PC-3 (cell line): ENCODE results near the gene ZNF30. TPM values are rescaled to one million over a fixed set of nuclear protein-coding genes. Genes with fewer than 3 reads are reported as not detected.
A peak's percentile ranks its signal among the peaks of the same experiment; 100 is the strongest.

Experiments
- ATAC-seq: fragments of 200-7000 bp; cut with Tn5 transposase; 2 replicates; pipeline ENCODE4 v1.9.1; 2020; ENCODE audit warnings: mild to moderate bottlenecking, moderate library complexity
- Bru-seq: library from RNA; stranded (reverse); fragments of 400-500 nt; gene quantifications from one replicate; lab custom pipeline; 2021; lab: Mats Ljungman, UMichigan
- BruChase-seq, 2 experiments: library from RNA; stranded (reverse); fragments of 400-500 nt; gene quantifications; one replicate each; lab custom pipeline; 2021; lab: Mats Ljungman, UMichigan
- BruUV-seq: library from RNA; stranded (reverse); fragments of 400-500 nt; replicated peaks from 2 replicates; lab custom pipeline; 2021; lab: Mats Ljungman, UMichigan
- CTCF ChIA-PET: fragments of 300-600 bp; sonication (Branson Sonifier 250); formaldehyde crosslinking; loops from one replicate; lab custom pipeline; 2022; ENCODE audit warnings: antibody characterized with exemption; lab: Charles Lee
- POLR2A ChIA-PET: fragments of 300-600 bp; sonication (Branson Sonifier 250); formaldehyde crosslinking; loops from one replicate; lab custom pipeline; 2022; ENCODE audit warnings: antibody characterized with exemption; ENCODE audit not compliant: unreplicated experiment; lab: Charles Lee
- DNase-seq: peaks from one replicate; pipeline ENCODE4 v3.0.0-alpha.2; 2015
- H2AFZ ChIP-seq: fragments of 300-600 bp; sonication (generic); 2 replicates; pipeline ENCODE4 v1.6.0; 2016; ENCODE audit warnings: antibody characterized with exemption, low read length
- H3F3A ChIP-seq: fragments of 300-600 bp; sonication (generic); one replicate; pipeline ENCODE4 v1.6.0; 2017; ENCODE audit warnings: antibody characterized with exemption, low read length, control low read depth, mild to moderate bottlenecking; ENCODE audit not compliant: unreplicated experiment
- H3K27ac ChIP-seq: fragments of 300-600 bp; sonication (generic); 2 replicates; pipeline ENCODE4 v1.5.1; 2016; ENCODE audit warnings: mild to moderate bottlenecking, low read length
- H3K27me3 ChIP-seq: fragments of 300-600 bp; sonication (generic); 2 replicates; pipeline ENCODE4 v1.6.1; 2016; ENCODE audit warnings: low read length, mixed read lengths
- H3K36me3 ChIP-seq: fragments of 300-600 bp; sonication (generic); 2 replicates; pipeline ENCODE4 v1.6.1; 2016; ENCODE audit warnings: low read depth, mixed run types, low read length, mixed read lengths
- H3K4me1 ChIP-seq: fragments of 300-600 bp; sonication (generic); 2 replicates; pipeline ENCODE4 v1.5.1; 2016; ENCODE audit warnings: low read length; ENCODE audit not compliant: insufficient read depth
- H3K4me2 ChIP-seq: fragments of 300-600 bp; sonication (generic); 2 replicates; pipeline ENCODE4 v1.6.0; 2016; ENCODE audit warnings: low read length
- H3K4me3 ChIP-seq: fragments of 300-600 bp; sonication (generic); 2 replicates; pipeline ENCODE4 v1.5.1; 2016; ENCODE audit warnings: mild to moderate bottlenecking, low read length, mixed read lengths
- H3K79me2 ChIP-seq: fragments of 300-600 bp; sonication (generic); 2 replicates; pipeline ENCODE4 v1.6.1; 2017; ENCODE audit warnings: low read length, mixed read lengths
- H3K9ac ChIP-seq: fragments of 300-600 bp; sonication (generic); 2 replicates; pipeline ENCODE4 v1.6.0; 2016; ENCODE audit warnings: mild to moderate bottlenecking, low read length
- H3K9me2 ChIP-seq: fragments of 300-600 bp; sonication (generic); replicated peaks from 2 replicates; pipeline ENCODE4 v1.6.1; 2016; ENCODE audit warnings: mixed run types, low read length, mixed read lengths
- H3K9me3 ChIP-seq: fragments of 300-600 bp; sonication (generic); 2 replicates; pipeline ENCODE4 v1.6.1; 2016; ENCODE audit warnings: low read length, mixed read lengths
- H4K20me1 ChIP-seq: fragments of 300-600 bp; sonication (generic); 2 replicates; pipeline ENCODE4 v1.6.1; 2016; ENCODE audit warnings: low read length, mixed read lengths
- CTCF ChIP-seq: fragments of 300-600 bp; sonication (generic); conservative IDR thresholded peaks from 2 replicates; pipeline ENCODE4 v1.5.1; 2017; ENCODE audit warnings: antibody characterized with exemption, low read depth, mild to moderate bottlenecking, low read length
- EZH2 ChIP-seq: fragments of 300-600 bp; sonication (generic); IDR thresholded peaks from one replicate; pipeline ENCODE4 v1.6.1; 2017; ENCODE audit warnings: antibody characterized with exemption, mild to moderate bottlenecking, low read length; ENCODE audit not compliant: unreplicated experiment
- EZH2phosphoT487 ChIP-seq: fragments of 300-600 bp; sonication (generic); IDR thresholded peaks from 2 replicates; pipeline ENCODE4 v1.6.1; 2018; ENCODE audit warnings: mild to moderate bottlenecking, antibody characterized with exemption, low read length, borderline replicate concordance
- intact Hi-C: fragments of 100-400 bp; cut with micrococcal nuclease; formaldehyde crosslinking; loops from 2 replicates; pipeline ENCODE4 v1.9.0; 2023
- long read RNA-seq: library from polyadenylated mRNA; unstranded; transcript quantifications from one replicate; pipeline ENCODE4 v2.0.0, GENCODE V29; 2021; ENCODE audit not compliant: unreplicated experiment
- total RNA-seq: library from RNA; depleted of rRNA; stranded (reverse); fragments of >200 nt; gene quantifications from 2 replicates; pipeline ENCODE4 v1.2.3, GENCODE V29; 2014; rRNA removed

Gene ZNF30
- 2.3 and 3.5 TPM in 2 replicates for total RNA-seq
- Bru-seq, nascent RNA = percentile 48 among the genes with signal in this experiment
- BruChase-seq, experiment 1, labeled RNA remaining after a 6-hour chase = percentile 44 among the genes with signal in this experiment
- BruChase-seq, experiment 2, labeled RNA remaining after a 2-hour chase = percentile 49 among the genes with signal in this experiment
- long read RNA-seq, partial matches to known transcripts = 0 of 11 reads
- long read RNA-seq, other reads (novel, unspliced or antisense) = 5 of 11 reads

DNA sequence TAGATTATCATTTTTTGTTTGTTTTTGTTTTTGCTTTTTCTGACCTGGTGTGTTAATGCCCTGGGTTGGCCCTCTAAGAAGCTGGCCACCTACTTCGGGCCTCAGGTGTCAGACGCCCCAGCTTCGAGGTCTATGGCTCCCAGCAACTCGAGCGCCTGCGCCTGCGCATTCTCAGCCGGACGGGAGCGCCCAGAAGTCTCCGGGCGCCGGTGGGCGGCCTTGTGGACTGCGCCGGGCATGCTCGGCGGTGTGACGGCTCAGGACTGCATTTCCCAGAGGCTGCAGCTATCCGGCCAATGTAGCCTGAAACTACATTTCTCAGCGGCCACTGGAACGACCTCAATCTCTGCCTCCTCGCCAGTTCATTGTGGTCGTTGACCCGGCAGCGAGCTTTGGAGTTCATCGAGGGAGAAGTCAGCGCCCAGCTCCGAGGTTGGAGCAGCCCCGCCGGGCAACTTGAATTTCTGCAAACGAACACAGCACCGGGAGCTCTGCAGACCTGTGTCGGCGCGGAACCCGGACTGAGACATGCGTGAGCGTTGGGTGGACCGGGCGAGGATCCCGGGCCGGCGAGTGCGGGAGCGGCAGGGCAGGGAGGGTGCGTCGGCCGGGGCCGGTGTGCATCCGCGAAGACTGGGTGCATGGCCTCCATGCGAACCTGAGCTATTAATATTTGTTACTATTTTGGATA is at the start of gene ZNF30:
TSS of gene ZNF30 (plus strand) at position 219 of the 691 bp plus-strand sequence. CDS start 3,045 bp downstream, outside the sequence.
- TF ChIP-seq CTCF (no peak), EZH2phosphoT487 (no peak), EZH2 (no peak)
- ChIA-PET CTCF (no interaction called here), POLR2A (interaction anchor here (0.5 kb wide), 1 partner anchor 98 kb away, joined by 4 read pairs; no protein-coding TSS in a partner anchor)
- Histone ChIP-seq H2AFZ (peak within 1 kb of the TSS; percentile 97), H4K20me1 (no peaks in the 10 kb centered on the region), H3K36me3 (peaks cover 5% of the 10 kb centered on the region; the same call in 1 of the 2 replicates), H3F3A (no peaks in the 10 kb centered on the region), H3K27ac (peak within 1 kb of the TSS; percentile 54), H3K9me2 (no peaks in the 10 kb centered on the region), H3K27me3 (no peaks in the 10 kb centered on the region), H3K9ac (peak within 1 kb of the TSS; percentile 79), H3K4me1 (0 out of 2 replicates have a peak, but pooled peaks cover 4% of the 10 kb centered on the region), H3K4me3 (peak within 1 kb of the TSS; percentile 85), H3K9me3 (no peaks in the 10 kb centered on the region), H3K4me2 (peak within 1 kb of the TSS; percentile 98), H3K79me2 (peaks cover 11% of the 10 kb centered on the region)
- BruUV-seq = TSS peak; percentile 60
- intact Hi-C loops = no loop called here
- ATAC-seq (peak; percentile 99), DNase-seq (peak; percentile 81)

DNA sequence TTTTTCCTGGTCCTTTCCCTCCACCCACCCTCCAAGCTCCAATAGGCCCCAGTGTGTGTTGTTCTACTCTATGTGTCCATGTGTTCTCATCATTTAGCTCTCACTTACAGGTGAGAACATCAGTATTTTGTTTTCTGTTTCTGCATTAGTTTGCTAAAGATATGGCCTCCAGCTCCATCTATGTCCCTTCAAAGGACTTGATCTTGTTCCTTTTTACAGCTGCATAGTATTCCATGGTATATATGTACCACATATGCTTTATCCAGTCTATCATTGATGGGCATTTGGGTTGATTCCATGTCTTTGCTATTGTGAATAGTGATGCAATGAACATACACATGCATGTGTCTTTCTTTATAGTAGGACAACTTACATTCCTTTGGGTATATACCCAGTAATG is 47.1 kb upstream of the ZNF30 start:
- no TSS peak for BruUV-seq
- Histone ChIP-seq H3F3A (no peaks in the 10 kb centered on the region), H3K9ac (no peak overlapping the region), H3K79me2 (no peaks in the 10 kb centered on the region), H3K9me3 (no peaks in the 10 kb centered on the region), H3K27me3 (no peaks in the 10 kb centered on the region), H3K9me2 (no peaks in the 10 kb centered on the region), H4K20me1 (no peaks in the 10 kb centered on the region), H3K4me3 (no peak overlapping the region), H3K4me1 (no peaks in the 10 kb centered on the region), H3K36me3 (no peaks in the 10 kb centered on the region), H3K4me2 (no peak overlapping the region), H2AFZ (no peak overlapping the region), H3K27ac (no peak overlapping the region)
- TF ChIP-seq EZH2phosphoT487 (no peak), EZH2 (no peak)
- DNase-seq (no peak), ATAC-seq (no peak)
- POLR2A ChIA-PET = no interaction called here
- CTCF ChIA-PET = no interaction called here
- intact Hi-C loops = no loop called here

DNA sequence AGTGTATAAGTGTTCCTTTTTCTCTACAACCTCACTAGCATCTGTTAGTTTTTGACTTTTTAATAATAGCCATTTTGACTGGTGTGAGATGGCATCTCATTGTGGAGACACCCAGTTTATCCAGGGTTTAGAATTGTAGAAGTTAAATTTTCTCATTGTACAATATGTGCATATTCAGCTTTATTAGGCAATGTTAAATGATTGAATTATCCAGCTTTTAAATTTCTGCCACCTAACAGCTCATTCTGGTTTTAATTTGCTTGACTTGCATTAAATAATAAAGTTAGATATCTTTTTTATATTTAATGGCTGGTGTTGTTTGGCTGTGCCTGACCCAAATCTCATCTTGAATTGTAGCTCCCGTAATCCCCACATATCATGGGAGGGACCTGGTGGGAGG is 46.7 kb upstream of the ZNF30 start:
- H3K9me2 ChIP-seq = no peaks in the 10 kb centered on the region
- intact Hi-C loops = no loop called here
- H3K27me3 ChIP-seq = no peaks in the 10 kb centered on the region
- TF ChIP-seq EZH2phosphoT487 (no peak), CTCF (no peak), EZH2 (no peak)
- H3K36me3 ChIP-seq = no peaks in the 10 kb centered on the region
- no peaks in the 10 kb centered on the region for H3K79me2 ChIP-seq
- H3K27ac ChIP-seq = no peak overlapping the region
- no TSS peak for BruUV-seq
- no peaks in the 10 kb centered on the region for H3K9me3 ChIP-seq
- H3K4me3 ChIP-seq = no peak overlapping the region
- H3K4me2 ChIP-seq = no peak overlapping the region
- POLR2A ChIA-PET = no interaction called here
- H4K20me1 ChIP-seq = no peaks in the 10 kb centered on the region
- no peak overlapping the region for H2AFZ ChIP-seq
- no peak overlapping the region for H3K9ac ChIP-seq
- DNase-seq (no peak), ATAC-seq (no peak)
- no peaks in the 10 kb centered on the region for H3F3A ChIP-seq
- H3K4me1 ChIP-seq = no peaks in the 10 kb centered on the region
- CTCF ChIA-PET = no interaction called here
